Endothelial cell (in vitro differentiated cells): ENCODE results near the gene UBC. TPM values are rescaled to one million over a fixed set of nuclear protein-coding genes. Genes with fewer than 3 reads are reported as not detected.
"Not testable (repeated sequence)": the region's sequence is repeated elsewhere in the genome, so short reads cannot be mapped to it uniquely, and the experiment has no call there.

Source experiments
- DNase-seq: peaks from one replicate; pipeline ENCODE4 v3.0.0; 2021; ENCODE audit warnings: low spot score
- H3K27ac Mint-ChIP-seq: one replicate; pipeline ENCODE4 v1.8.0; 2021; ENCODE audit warnings: mixed read lengths, inconsistent platforms; ENCODE audit not compliant: unreplicated experiment
- H3K27me3 Mint-ChIP-seq: one replicate; pipeline ENCODE4 v1.8.0; 2021; ENCODE audit warnings: mild to moderate bottlenecking, moderate library complexity, mixed read lengths, inconsistent platforms; ENCODE audit not compliant: unreplicated experiment
- H3K36me3 Mint-ChIP-seq: one replicate; pipeline ENCODE4 v1.8.0; 2021; ENCODE audit warnings: mild to moderate bottlenecking, low read depth, mixed read lengths, inconsistent platforms; ENCODE audit not compliant: unreplicated experiment
- H3K4me1 Mint-ChIP-seq: one replicate; pipeline ENCODE4 v1.8.0; 2021; ENCODE audit warnings: mild to moderate bottlenecking, mixed read lengths, inconsistent platforms; ENCODE audit not compliant: unreplicated experiment
- H3K4me3 Mint-ChIP-seq: one replicate; pipeline ENCODE4 v1.8.0; 2021; ENCODE audit warnings: mild to moderate bottlenecking, mixed read lengths, inconsistent platforms; ENCODE audit not compliant: unreplicated experiment
- H3K9me3 Mint-ChIP-seq: one replicate; pipeline ENCODE4 v1.8.0; 2021; ENCODE audit warnings: mixed read lengths, inconsistent platforms; ENCODE audit not compliant: unreplicated experiment
- CTCF ChIP-seq: fragments of 200-600 bp; sonication (generic); IDR thresholded peaks from one replicate; pipeline ENCODE4 v1.5.0; 2021; ENCODE audit warnings: antibody characterized with exemption; ENCODE audit not compliant: unreplicated experiment
- total RNA-seq: library from RNA; stranded (reverse); fragmentation: NEBNext Ultra II Directional; extraction: Animal tissue kit (Norgen Biotek cat#: 25700); gene quantifications from one replicate; pipeline ENCODE4 v1.2.1, GENCODE V29; 2021; ENCODE audit not compliant: unreplicated experiment

Gene UBC
- total RNA-seq, 1 donor from 2014 or later = 765 TPM

- H3K27ac Mint-ChIP-seq = peak overlapping the region; percentile 98
- peak; percentile 65 for DNase-seq
- no peak for TF ChIP-seq CTCF
- peaks cover 24% of the 10 kb centered on the region for H3K27me3 Mint-ChIP-seq
- H3K9me3 Mint-ChIP-seq = no peaks in the 10 kb centered on the region
- H3K36me3 Mint-ChIP-seq = peaks cover 11% of the 10 kb centered on the region
- H3K4me3 Mint-ChIP-seq = peak overlapping the region; percentile 97
- peaks cover 16% of the 10 kb centered on the region for H3K4me1 Mint-ChIP-seq
Observed at GRCh38 chr12:124928095-124928911, 13.9 kb upstream of the UBC start.

GRCh38 chr12:124927201-124928094, 13.0 kb upstream of the UBC start:
- H3K4me3 Mint-ChIP-seq = peak overlapping the region; percentile 97
- TF ChIP-seq CTCF = no peak
- peaks cover 16% of the 10 kb centered on the region for H3K4me1 Mint-ChIP-seq
- H3K9me3 Mint-ChIP-seq = no peaks in the 10 kb centered on the region
- H3K27ac Mint-ChIP-seq = peak overlapping the region; percentile 98
- peaks cover 24% of the 10 kb centered on the region for H3K27me3 Mint-ChIP-seq
- peak; percentile 87 for DNase-seq
- H3K36me3 Mint-ChIP-seq = peaks cover 11% of the 10 kb centered on the region

- Mint-ChIP-seq H3K27me3 (peaks cover 35% of the 10 kb centered on the region), H3K4me1 (peaks cover 31% of the 10 kb centered on the region), H3K36me3 (peaks cover 17% of the 10 kb centered on the region)
- H3K27ac Mint-ChIP-seq, H3K4me3 Mint-ChIP-seq, H3K9me3 Mint-ChIP-seq, DNase-seq: not testable (repeated sequence)
Observed at GRCh38 chr12:124925782-124926181, 11.3 kb upstream of the UBC start.

- no peak overlapping the region for H3K4me3 Mint-ChIP-seq
Observed at GRCh38 chr12:124925117-124925516, 10.7 kb upstream of the UBC start.

More at GRCh38 chr12:124925117-124925516, 10.7 kb upstream of the UBC start:
- no peak for TF ChIP-seq CTCF
- peaks cover 35% of the 10 kb centered on the region for H3K4me1 Mint-ChIP-seq
- no peaks in the 10 kb centered on the region for H3K9me3 Mint-ChIP-seq
- no peak for DNase-seq
- peaks cover 38% of the 10 kb centered on the region for H3K27me3 Mint-ChIP-seq
- H3K27ac Mint-ChIP-seq = no peak overlapping the region
- H3K36me3 Mint-ChIP-seq = peaks cover 17% of the 10 kb centered on the region
